Endothelial cell of umbilical vein (primary cell): Measurements from ENCODE around the gene MFRP. TPM values are rescaled to one million over a fixed set of nuclear protein-coding genes. Genes with fewer than 3 reads are reported as not detected.

Experiments used
- BruUV-seq: library from RNA; stranded (reverse); fragments of 400-500 nt; replicated peaks from 2 replicates; lab custom pipeline; 2021; lab: Mats Ljungman, UMichigan
- CTCF ChIA-PET: fragments of 300-600, 350-600 bp; sonication (Branson Sonifier 250); formaldehyde crosslinking; loops from one replicate; lab custom pipeline; 2021; ENCODE audit warnings: antibody characterized with exemption, inconsistent platforms; lab: Charles Lee
- POLR2A ChIA-PET: fragments of 300-600, 350-600 bp; sonication (Branson Sonifier 250); formaldehyde crosslinking; loops from one replicate; lab custom pipeline; 2021; ENCODE audit warnings: antibody characterized with exemption, inconsistent platforms; lab: Charles Lee
- DNase-seq: peaks from one replicate; pipeline ENCODE4 v3.0.0-alpha.2; 2011; ENCODE audit warnings: low read depth, low spot score
- FAIRE-seq: peaks from 2 replicates; lab custom pipeline; 2011; peaks lifted over from hg19 to GRCh38; lab: Jason Lieb, UNC
- H2AFZ ChIP-seq: 2 replicates; pipeline ENCODE4 v1.6.0; 2012; ENCODE audit warnings: low read depth, low read length, control low read depth, inconsistent platforms
- H3K27ac ChIP-seq: 2 replicates; pipeline ENCODE4 v1.5.1; 2011; ENCODE audit warnings: low read depth, mild to moderate bottlenecking, control low read depth, low read length, moderate library complexity; ENCODE audit not compliant: insufficient read depth
- H3K27me3 ChIP-seq, 2 experiments: 2 replicates each; pipeline versions ENCODE4 v1.6.0 to v1.6.1; 2011; ENCODE audit warnings: low read length in 2 of 2, mixed read lengths in 1 of 2; ENCODE audit not compliant: control insufficient read depth in 2 of 2, insufficient read depth in 2 of 2
- H3K36me3 ChIP-seq, 2 experiments: 2 replicates in 1 of 2; 3 replicates in 1 of 2; pipeline ENCODE4 v1.5.1; 2011; ENCODE audit warnings: low read length in 2 of 2, mild to moderate bottlenecking in 1 of 2, moderate library complexity in 1 of 2; ENCODE audit not compliant: control insufficient read depth in 2 of 2, insufficient read depth in 2 of 2; ENCODE audit errors: extremely low read depth in 1 of 2
- H3K4me1 ChIP-seq: 3 replicates; pipeline ENCODE4 v1.5.1; 2011; ENCODE audit warnings: mild to moderate bottlenecking, low read length; ENCODE audit not compliant: control insufficient read depth, insufficient read depth; ENCODE audit errors: extremely low read depth
- H3K4me2 ChIP-seq: 2 replicates; pipeline ENCODE4 v1.6.1; 2011; ENCODE audit warnings: low read length, control low read depth, mixed read lengths; ENCODE audit not compliant: insufficient read depth
- H3K4me3 ChIP-seq, 3 experiments: fragments of 200-600 bp in 1 of 3; sonication (generic), shearing (Covaris generic) in 1 of 3; replicated peaks in 1 of 3; 2 replicates each; pipeline ENCODE4 v1.5.1; 2011 to 2016; ENCODE audit warnings: control low read depth in 3 of 3, low read length in 3 of 3, mild to moderate bottlenecking in 2 of 3, inconsistent platforms in 1 of 3, low read depth in 1 of 3, moderate library complexity in 1 of 3; ENCODE audit not compliant: insufficient read depth in 1 of 3
- H3K79me2 ChIP-seq: 2 replicates; pipeline ENCODE4 v1.6.0; 2012; ENCODE audit warnings: low read length, inconsistent platforms; ENCODE audit not compliant: control insufficient read depth, insufficient read depth
- H3K9ac ChIP-seq: replicated peaks from 2 replicates; pipeline ENCODE3; 2011; ENCODE audit warnings: low read length, control low read depth; ENCODE audit not compliant: insufficient read depth; ENCODE audit errors: extremely low read depth
- H3K9me1 ChIP-seq: replicated peaks from 3 replicates; pipeline ENCODE4 v1.6.0; 2011; ENCODE audit warnings: mild to moderate bottlenecking, low read length; ENCODE audit not compliant: control insufficient read depth, insufficient read depth; ENCODE audit errors: extremely low read depth
- H3K9me3 ChIP-seq: replicated peaks from 2 replicates; pipeline ENCODE4 v1.5.1; 2012; ENCODE audit warnings: low read length, inconsistent platforms; ENCODE audit not compliant: control insufficient read depth, insufficient read depth
- H4K20me1 ChIP-seq: replicated peaks from 2 replicates; pipeline ENCODE3; 2011; ENCODE audit warnings: mild to moderate bottlenecking, low read length; ENCODE audit not compliant: control insufficient read depth, insufficient read depth; ENCODE audit errors: extremely low read depth
- EZH2 ChIP-seq: IDR thresholded peaks from 2 replicates; pipeline ENCODE4 v1.6.1; 2012; ENCODE audit warnings: borderline replicate concordance, low read depth, mild to moderate bottlenecking, moderate library complexity, low read length, inconsistent platforms; ENCODE audit not compliant: severe bottlenecking
- JUN ChIP-seq: IDR thresholded peaks from 2 replicates; pipeline ENCODE4 v1.6.1; 2011; ENCODE audit warnings: borderline replicate concordance, low read depth; ENCODE audit not compliant: insufficient read length, insufficient read depth
- MYC ChIP-seq: IDR thresholded peaks from one replicate; pipeline ENCODE4 v1.6.1; 2011; ENCODE audit warnings: mild to moderate bottlenecking, low read depth, low read length
- POLR2AphosphoS5 ChIP-seq: IDR thresholded peaks from 2 replicates; pipeline ENCODE4 v1.6.1; 2012; ENCODE audit warnings: low read depth, mild to moderate bottlenecking, control low read depth, low read length, moderate library complexity; ENCODE audit not compliant: insufficient read depth
- dilution Hi-C: fragments of 300-500 bp; cut with MboI; formaldehyde crosslinking; loops from one replicate; pipeline ENCODE4 v1.15.0; 2019; ENCODE audit warnings: low sequenced_read_pairs; ENCODE audit not compliant: extremely low pct_ligation_motif_present
- intact Hi-C: fragments of 100-400 bp; cut with micrococcal nuclease; formaldehyde crosslinking; loops from one replicate; pipeline ENCODE4 v1.10.0; 2022
- microRNA-seq: library from miRNA; unstranded; fragments of <30 nt; microRNA quantifications from one replicate; pipeline ENCODE4 v1.2.0, GENCODE V29; 2021; ENCODE audit warnings: borderline number of aligned reads, borderline replicate concordance
- polyA plus RNA-seq, 4 experiments: library from polyadenylated mRNA; depleted of rRNA in 3 of 4; stranded (reverse) in 3 of 4; unstranded in 1 of 4; fragments of >200 nt; gene quantifications; 2 replicates each; pipeline versions ENCODE4 v1.2.1 to v1.2.3, GENCODE V29; 2011 to 2012; ENCODE audit warnings: missing spikeins in 1 of 4
- small RNA-seq: library from RNA; depleted of rRNA; stranded (forward); fragments of <200 nt; gene quantifications from one replicate; pipeline ENCODE3, GENCODE V24; 2012; ENCODE audit warnings: low replicate concordance, low read depth; ENCODE audit not compliant: insufficient read depth, insufficient read length
- total RNA-seq: library from RNA; stranded (reverse); gene quantifications from 2 replicates; pipeline ENCODE4 v1.2.3, GENCODE V29; 2021
- TF ChIP-seq, protein P1 (sequence below): IDR thresholded peaks from 2 replicates; pipeline ENCODE4 v1.6.1; 2011; ENCODE audit not compliant: insufficient read depth, insufficient read length

The MFRP gene
- total and polyA plus RNA-seq, 2 donors (not counting 3 experiments of a cell fraction or from before 2014, with no cell fraction given): 0.08 TPM; not detected in 1

DNA sequence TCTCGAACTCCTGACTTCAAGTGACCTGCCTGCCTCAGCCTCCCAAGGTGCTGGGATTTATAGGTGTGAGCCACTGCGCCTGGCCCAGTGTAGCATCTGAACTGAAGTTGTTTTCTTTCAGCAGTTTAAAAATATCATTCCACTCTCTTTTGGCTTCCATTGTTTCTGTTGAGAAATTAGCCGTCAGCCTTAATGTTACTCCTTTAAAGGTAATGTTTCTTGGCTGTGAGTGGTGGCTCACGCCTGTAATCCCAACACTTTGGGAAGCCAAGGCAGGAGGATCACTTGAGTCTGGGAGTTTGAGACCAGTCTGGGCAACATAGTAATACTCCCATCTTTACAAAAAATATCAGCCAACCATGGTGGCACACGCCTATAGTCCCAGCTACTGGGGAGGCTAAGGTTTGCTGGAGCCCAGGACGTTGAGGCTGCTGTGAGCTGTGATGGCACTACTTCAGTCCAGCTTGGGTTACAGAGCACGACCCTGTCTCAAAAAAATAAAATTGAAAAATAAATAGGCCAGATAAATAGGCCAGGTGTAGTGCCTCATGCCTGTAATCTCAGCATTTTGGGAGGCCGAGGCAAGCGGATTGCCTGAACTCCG is 55.5 kb downstream of the MFRP start:
- DNase-seq (no peak), FAIRE-seq (no peak)
- H2AFZ ChIP-seq: no peak overlapping the region
- intact Hi-C loops: no loop called here
- H3K9me3 ChIP-seq: no peaks in the 10 kb centered on the region
- no peak overlapping the region for H3K4me2 ChIP-seq
- H3K27me3 ChIP-seq: no peaks in the 10 kb centered on the region
- H3K27ac ChIP-seq: no peak overlapping the region
- H3K36me3 ChIP-seq: peaks cover 3 to 11% of the 10 kb centered on the region in 2 experiments
- CTCF ChIA-PET: no interaction called here
- H3K9me1 ChIP-seq: no peaks in the 10 kb centered on the region
- TF ChIP-seq, protein P1, sequence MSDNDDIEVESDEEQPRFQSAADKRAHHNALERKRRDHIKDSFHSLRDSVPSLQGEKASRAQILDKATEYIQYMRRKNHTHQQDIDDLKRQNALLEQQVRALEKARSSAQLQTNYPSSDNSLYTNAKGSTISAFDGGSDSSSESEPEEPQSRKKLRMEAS: no peak
- TF ChIP-seq POLR2AphosphoS5: no peak
- TF ChIP-seq MYC: no peak
- no peak for TF ChIP-seq EZH2
- no peak for TF ChIP-seq JUN
- dilution Hi-C loops: no loop called here
- no peak overlapping the region for H3K4me3 ChIP-seq
- BruUV-seq: no TSS peak
- no peaks in the 10 kb centered on the region for H3K79me2 ChIP-seq
- POLR2A ChIA-PET: no interaction called here
- no peaks in the 10 kb centered on the region for H3K4me1 ChIP-seq
- H3K9ac ChIP-seq: no peak overlapping the region
- H4K20me1 ChIP-seq: no peaks in the 10 kb centered on the region

Small RNA genes lying within 50 kb of the gene (microRNA-seq; reads per million reads assigned to microRNA genes)
- 1.9 reads per million for gene MIR6756

Small RNA genes lying within 50 kb of the gene (small RNA-seq; reads per million reads assigned to genes)
- gene RF01225 (not detected), gene RNU6-262P (not detected)

Other genes starting within 250 kb of the MFRP start
- gene DPAGT1, start 244.9 kb downstream of the MFRP start, total RNA-seq: 48.4 and 62.0 TPM in 2 replicates
- 203 and 212 TPM in 2 replicates for gene DPAGT1, start 244.9 kb downstream of the MFRP start, polyA plus RNA-seq
- gene C2CD2L, start 239.4 kb downstream of the MFRP start, total RNA-seq: 10.4 and 10.5 TPM in 2 replicates
- 9.1 and 10.2 TPM in 2 replicates for gene C2CD2L, start 239.4 kb downstream of the MFRP start, polyA plus RNA-seq
- 32.6 and 33.4 TPM in 2 replicates for gene HINFP, start 225.1 kb downstream of the MFRP start, total RNA-seq
- gene HINFP, start 225.1 kb downstream of the MFRP start, polyA plus RNA-seq: 30.8 and 34.6 TPM in 2 replicates
- 0.67 and 1.7 TPM in 2 replicates for gene ABCG4, start 197.7 kb downstream of the MFRP start, total RNA-seq
- gene ABCG4, start 197.7 kb downstream of the MFRP start, polyA plus RNA-seq: 1.0 TPM in 2 replicates
- 14.6 and 15.1 TPM in 2 replicates for gene NLRX1, start 178.0 kb downstream of the MFRP start, total RNA-seq
- gene NLRX1, start 178.0 kb downstream of the MFRP start, polyA plus RNA-seq: 15.5 and 18.3 TPM in 2 replicates
- not detected in 2 replicates for gene NHERF4, start 161.2 kb downstream of the MFRP start, total RNA-seq
- gene NHERF4, start 161.2 kb downstream of the MFRP start, polyA plus RNA-seq: not detected in 2 replicates
- gene CBL, start 140.4 kb downstream of the MFRP start, total RNA-seq: 40.1 and 41.5 TPM in 2 replicates
- 12.5 and 15.5 TPM in 2 replicates for gene CBL, start 140.4 kb downstream of the MFRP start, polyA plus RNA-seq
- gene MCAM, start 29.6 kb downstream of the MFRP start, total RNA-seq: 1,012 and 1,027 TPM in 2 replicates
- 2,543 and 3,419 TPM in 2 replicates for gene MCAM, start 29.6 kb downstream of the MFRP start, polyA plus RNA-seq
- 37.9 and 40.1 TPM in 2 replicates for gene RNF26, start 12.2 kb downstream of the MFRP start, total RNA-seq
- gene RNF26, start 12.2 kb downstream of the MFRP start, polyA plus RNA-seq: 41.6 and 43.8 TPM in 2 replicates
- 126 and 130 TPM in 2 replicates for gene C1QTNF5, start 5.8 kb downstream of the MFRP start, total RNA-seq
- gene C1QTNF5, start 5.8 kb downstream of the MFRP start, polyA plus RNA-seq: 201 and 228 TPM in 2 replicates
- 1.1 and 1.2 TPM in 2 replicates for gene USP2, start 35.0 kb upstream of the MFRP start, total RNA-seq
- gene USP2, start 35.0 kb upstream of the MFRP start, polyA plus RNA-seq: 0.21 and 0.22 TPM in 2 replicates
- gene THY1, start 76.5 kb upstream of the MFRP start, total RNA-seq: 0.75 TPM in 1 of 2 replicates, not detected in the other
- gene THY1, start 76.5 kb upstream of the MFRP start, polyA plus RNA-seq: 1.4 and 3.1 TPM in 2 replicates